ENCODE results near the gene GMDS.

DNA sequence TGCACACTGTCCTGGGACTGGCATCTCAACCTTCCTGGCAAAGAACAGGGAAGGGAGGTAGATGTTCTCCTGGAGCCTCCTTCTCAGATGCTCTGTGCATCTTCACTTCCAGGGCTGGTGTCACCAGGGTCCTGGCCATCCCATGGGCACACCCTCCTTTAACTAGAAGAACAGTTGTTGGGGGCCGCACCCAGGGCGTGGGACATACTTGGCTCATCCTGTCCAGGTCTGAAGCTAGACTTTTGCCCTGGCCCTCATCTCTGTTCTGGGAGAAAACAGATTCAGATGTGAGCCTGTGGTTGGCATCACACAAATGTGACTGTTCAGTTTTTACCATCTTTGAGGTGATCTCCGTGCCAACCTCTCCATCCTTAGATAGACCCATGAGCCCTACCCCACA, 594.0 kb downstream of the GMDS start:
- TF ChIP-seq, protein P1, sequence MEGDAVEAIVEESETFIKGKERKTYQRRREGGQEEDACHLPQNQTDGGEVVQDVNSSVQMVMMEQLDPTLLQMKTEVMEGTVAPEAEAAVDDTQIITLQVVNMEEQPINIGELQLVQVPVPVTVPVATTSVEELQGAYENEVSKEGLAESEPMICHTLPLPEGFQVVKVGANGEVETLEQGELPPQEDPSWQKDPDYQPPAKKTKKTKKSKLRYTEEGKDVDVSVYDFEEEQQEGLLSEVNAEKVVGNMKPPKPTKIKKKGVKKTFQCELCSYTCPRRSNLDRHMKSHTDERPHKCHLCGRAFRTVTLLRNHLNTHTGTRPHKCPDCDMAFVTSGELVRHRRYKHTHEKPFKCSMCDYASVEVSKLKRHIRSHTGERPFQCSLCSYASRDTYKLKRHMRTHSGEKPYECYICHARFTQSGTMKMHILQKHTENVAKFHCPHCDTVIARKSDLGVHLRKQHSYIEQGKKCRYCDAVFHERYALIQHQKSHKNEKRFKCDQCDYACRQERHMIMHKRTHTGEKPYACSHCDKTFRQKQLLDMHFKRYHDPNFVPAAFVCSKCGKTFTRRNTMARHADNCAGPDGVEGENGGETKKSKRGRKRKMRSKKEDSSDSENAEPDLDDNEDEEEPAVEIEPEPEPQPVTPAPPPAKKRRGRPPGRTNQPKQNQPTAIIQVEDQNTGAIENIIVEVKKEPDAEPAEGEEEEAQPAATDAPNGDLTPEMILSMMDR (IDR thresholded peaks at IDR 0.05; ENCODE audit: low read depth, low read length) = no peak
- TF ChIP-seq EZH2phosphoT487 (IDR thresholded peaks at IDR 0.05; ENCODE audit: low read depth) = no peak

All from OCI-LY3 (cell line).